ENCODE measurements around the gene AGBL3. TPM values are rescaled to one million over a fixed set of nuclear protein-coding genes. Genes with fewer than 3 reads are reported as not detected.

Gene AGBL3
- total and polyA plus RNA-seq, 2 of the 8 experiments (the other 6 are each of a cell fraction or from before 2014, with no cell fraction given), result 1.1 to 1.9 TPM

- TF ChIP-seq KDM4A (IDR thresholded peaks at IDR 0.05; ENCODE audit: low read depth, low read length, severe bottlenecking) (no peak), FOSL1 (IDR thresholded peaks at IDR 0.05; ENCODE audit: insufficient read depth, low read depth, low read length) (no peak), POLR2AphosphoS5 (IDR thresholded peaks at IDR 0.05; ENCODE audit: low read depth, low read length) (no peak), SRF (IDR thresholded peaks at IDR 0.05; ENCODE audit: low read depth, low read length) (no peak), CBX5 (IDR thresholded peaks at IDR 0.05; ENCODE audit: low read depth, low read length) (no peak), RAD21 (IDR thresholded peaks at IDR 0.05 in 1 of 2, conservative IDR thresholded peaks at IDR 0.05 in 1 of 2; ENCODE audit: low read depth in 2 of 2, low read length in 2 of 2) (no peak), NRF1 (IDR thresholded peaks at IDR 0.05; ENCODE audit: low read depth, low read length) (no peak), ATF3 (IDR thresholded peaks at IDR 0.05; ENCODE audit: insufficient read depth, low read depth, low read length) (no peak)
These were observed 198.0 kb downstream of the AGBL3 start (continued) for GRCh38 chr7:135184254-135184841.

Other genes with a start within 250 kb of the AGBL3 start
- gene CALD1, start 206.9 kb upstream of the AGBL3 start, total RNA-seq (2021; fragmentation: NEBNext Ultra II Directional; extraction: Animal tissue kit (Norgen Biotek cat#: 25700)), result 170 and 177 TPM in 2 replicates
- gene CALD1, start 206.9 kb upstream of the AGBL3 start, polyA plus RNA-seq (2011; rRNA removed), result 29.6 and 34.3 TPM in 2 replicates
- not detected in 2 replicates for gene TMEM140, start 161.6 kb downstream of the AGBL3 start, total RNA-seq (2021; fragmentation: NEBNext Ultra II Directional; extraction: Animal tissue kit (Norgen Biotek cat#: 25700))
- not detected in 2 replicates for gene TMEM140, start 161.6 kb downstream of the AGBL3 start, polyA plus RNA-seq (2011; rRNA removed)
- 46.0 and 46.2 TPM in 2 replicates for gene CYREN, start 184.2 kb downstream of the AGBL3 start, total RNA-seq (2021; fragmentation: NEBNext Ultra II Directional; extraction: Animal tissue kit (Norgen Biotek cat#: 25700))
- gene CYREN, start 184.2 kb downstream of the AGBL3 start, polyA plus RNA-seq (2011; rRNA removed), result 25.1 and 29.1 TPM in 2 replicates
- 12.7 and 14.7 TPM in 2 replicates for gene WDR91, start 225.0 kb downstream of the AGBL3 start, total RNA-seq (2021; fragmentation: NEBNext Ultra II Directional; extraction: Animal tissue kit (Norgen Biotek cat#: 25700))
- 8.2 and 11.2 TPM in 2 replicates for gene WDR91, start 225.0 kb downstream of the AGBL3 start, polyA plus RNA-seq (2011; rRNA removed)
- not detected in 2 replicates for gene STRA8, start 247.3 kb downstream of the AGBL3 start, total RNA-seq (2021; fragmentation: NEBNext Ultra II Directional; extraction: Animal tissue kit (Norgen Biotek cat#: 25700))
- not detected in 2 replicates for gene STRA8, start 247.3 kb downstream of the AGBL3 start, polyA plus RNA-seq (2011; rRNA removed)

Data from H1 (cell line).